Measurements from ENCODE around the gene LMOD1. TPM values are rescaled to one million over a fixed set of nuclear protein-coding genes. Genes with fewer than 3 reads are reported as not detected.

The LMOD1 gene
- total and polyA plus RNA-seq, 12 donors = 1.3 to 171 (median 76.1) TPM

DNA sequence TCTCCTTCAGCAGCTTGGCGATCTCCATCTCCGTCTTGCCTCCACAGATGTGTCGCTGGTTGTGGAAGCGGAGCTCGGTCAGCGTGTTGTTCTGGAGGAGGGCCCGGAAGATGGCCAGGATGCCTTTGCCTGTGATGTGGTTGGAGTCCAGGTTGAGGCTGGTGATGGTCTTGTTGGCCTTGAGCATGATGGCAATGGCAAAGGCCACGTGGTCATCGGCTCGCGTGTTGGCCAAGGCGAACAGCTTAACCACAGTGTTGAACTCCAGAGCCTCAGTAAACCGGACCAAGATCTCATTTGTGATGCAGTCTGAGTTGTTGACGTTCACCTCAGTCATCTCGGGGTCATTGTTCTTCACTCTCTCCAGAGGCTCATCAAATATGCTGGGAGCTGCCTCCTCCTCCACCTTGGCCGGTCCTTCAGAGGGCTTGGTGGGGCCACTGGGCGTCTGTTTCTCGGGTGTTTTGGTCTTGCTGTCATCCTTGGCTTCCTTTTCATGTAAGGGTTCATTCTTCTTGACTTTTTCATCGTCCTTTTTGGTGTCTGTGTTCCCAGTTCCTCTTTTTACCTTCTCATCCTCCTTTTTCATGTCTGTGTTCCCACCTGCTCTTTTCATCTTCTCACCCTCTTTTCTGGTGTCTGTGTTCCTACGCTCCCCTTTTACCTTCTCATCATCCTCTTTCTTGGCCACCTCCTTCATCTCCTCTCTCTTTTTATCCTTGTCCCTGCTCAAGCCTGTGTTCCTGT is 46.5 kb downstream of the LMOD1 start:
- H3K4me1 ChIP-seq (replicated peaks in 1 of 2) = peaks cover 2 to 37% of the 10 kb centered on the region in 2 donors
- no peak for DNase-seq
- H3K27me3 ChIP-seq = no peaks in the 10 kb centered on the region
- TF ChIP-seq CTCF (IDR thresholded peaks at IDR 0.05) = no peak
- no peak for TF ChIP-seq POLR2A (IDR thresholded peaks at IDR 0.05)
- H3K4me3 ChIP-seq = no peak overlapping the region
- H3K36me3 ChIP-seq (replicated peaks in 1 of 2) = peaks cover 0 to 20% of the 10 kb centered on the region in 2 donors
- H3K9me3 ChIP-seq (replicated peaks in 1 of 3) = no peaks in the 10 kb centered on the region
- intact Hi-C loops (cut with DNase I) = loop anchor here (10.0 kb wide), 1 partner anchor 225 kb away; the partner anchor contains the start of gene GPR37L1 (in 2 of the 2)
- 88 to 93% (median 91%) methylated on average over 13 to 20 of the region's 20 CpGs for WGBS, 4 donors
- peak overlapping the region in 3 of 5 donors; percentile 30 to 57 (median 50) for H3K27ac ChIP-seq

DNA sequence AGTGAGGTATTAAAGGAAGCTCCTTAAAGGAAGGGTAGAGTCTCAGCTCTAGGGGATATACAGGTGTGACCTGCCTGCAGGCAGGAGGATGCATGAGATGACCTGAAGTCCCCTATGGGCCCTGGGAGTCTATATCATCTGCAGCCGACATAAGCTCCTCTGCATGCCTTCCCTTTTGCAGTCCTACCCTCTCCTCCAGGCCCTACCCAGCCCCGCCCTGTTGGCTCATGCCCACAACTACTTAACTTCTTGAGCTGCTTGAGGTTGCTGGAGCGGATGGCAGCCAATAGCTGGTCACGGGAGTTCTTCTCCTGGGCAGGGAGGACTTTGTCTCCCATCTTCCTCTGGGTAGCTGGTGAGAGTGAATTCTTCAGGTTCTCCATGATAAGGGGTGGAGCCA is 47.4 kb downstream of the LMOD1 start:
- peak overlapping the region in 1 of 5 donors; percentile 27 for H3K27ac ChIP-seq
- no peaks in the 10 kb centered on the region for H3K27me3 ChIP-seq
- peaks cover 0 to 20% of the 10 kb centered on the region in 2 donors for H3K36me3 ChIP-seq (replicated peaks in 1 of 2)
- H3K4me3 ChIP-seq = no peak overlapping the region
- TF ChIP-seq POLR2A (IDR thresholded peaks at IDR 0.05) (no peak), CTCF (IDR thresholded peaks at IDR 0.05) (no peak)
- 70 to 93% (median 91%) methylated on average over 2 to 4 of the region's 4 CpGs for WGBS, 4 donors
- intact Hi-C loops (cut with DNase I) = loop anchor here (10.0 kb wide), 1 partner anchor 226 kb away; the partner anchor contains the start of gene GPR37L1 (in 2 of the 2)
- DNase-seq = no peak
- peaks cover 0 to 28% of the 10 kb centered on the region in 2 donors for H3K4me1 ChIP-seq (replicated peaks in 1 of 2)
- H3K9me3 ChIP-seq (replicated peaks in 1 of 3) = no peaks in the 10 kb centered on the region

GRCh38 chr1:201898240-201898894 is 48.0 kb downstream of the LMOD1 start:
- H3K9me3 ChIP-seq (replicated peaks in 1 of 3) = no peaks in the 10 kb centered on the region
- intact Hi-C loops (cut with DNase I) = loop anchor here (10.0 kb wide), 1 partner anchor 226 kb away; the partner anchor contains the start of gene GPR37L1 (in 2 of the 2)
- H3K36me3 ChIP-seq (replicated peaks in 1 of 2) = peaks cover 0 to 20% of the 10 kb centered on the region in 2 donors
- 64 to 88% (median 81%) methylated on average over 4 of the region's 4 CpGs for WGBS, 4 donors
- no peak overlapping the region for H3K4me3 ChIP-seq
- TF ChIP-seq POLR2A (IDR thresholded peaks at IDR 0.05) (no peak), CTCF (IDR thresholded peaks at IDR 0.05) (no peak)
- H3K27me3 ChIP-seq = no peaks in the 10 kb centered on the region
- peaks cover 0 to 22% of the 10 kb centered on the region in 2 donors for H3K4me1 ChIP-seq (replicated peaks in 1 of 2)
- H3K27ac ChIP-seq = peak overlapping the region in 1 of 5 donors; percentile 34
- no peak for DNase-seq

DNA sequence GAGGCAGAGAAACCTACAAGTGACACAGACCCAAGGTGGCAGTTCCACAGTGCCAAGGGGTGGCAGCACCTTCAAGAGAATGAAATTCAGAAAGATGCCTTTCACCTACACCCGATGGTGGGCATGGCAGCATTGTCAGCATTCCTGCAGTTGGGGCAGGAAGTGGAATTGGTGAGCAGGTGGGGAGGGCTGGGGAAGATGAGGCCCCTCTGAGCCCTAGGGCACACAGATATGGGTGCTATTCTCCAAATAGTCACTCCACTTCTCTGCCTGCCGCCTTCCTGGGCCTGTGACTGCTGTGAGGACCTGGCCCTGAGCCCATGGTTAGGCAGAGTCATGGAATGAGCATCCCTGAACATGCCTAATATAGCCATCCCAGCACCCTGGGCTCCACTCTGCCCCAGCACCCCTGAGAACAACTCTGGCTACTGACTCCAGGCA is 49.4 kb downstream of the LMOD1 start:
- Histone ChIP-seq H3K27ac (peak overlapping the region in 3 of 5 donors; percentile 31 to 82 (median 46)), H3K27me3 (no peaks in the 10 kb centered on the region), H3K36me3 (replicated peaks in 1 of 2) (peaks cover 0 to 20% of the 10 kb centered on the region in 2 donors), H3K9me3 (replicated peaks in 1 of 3) (no peaks in the 10 kb centered on the region), H3K4me3 (no peak overlapping the region), H3K4me1 (replicated peaks in 1 of 2) (peaks cover 0 to 11% of the 10 kb centered on the region in 2 donors)
- TF ChIP-seq POLR2A (IDR thresholded peaks at IDR 0.05) (no peak), CTCF (IDR thresholded peaks at IDR 0.05) (peak in 1 of 6 experiments; percentile 8)
- 58 to 100% (median 72%) methylated on average over 1 to 2 of the region's 2 CpGs for WGBS, 4 donors
- DNase-seq = no peak
- intact Hi-C loops (cut with DNase I) = loop anchor here (2.0 to 10.0 kb wide), 2 partner anchors 76 to 228 kb away; partner anchors contain the start of gene GPR37L1 (in 2 of the 2)

Data from adrenal gland (tissue), 12 donors.